ENCODE results near the gene TRERF1. TPM values are rescaled to one million over a fixed set of nuclear protein-coding genes. Genes with fewer than 3 reads are reported as not detected.

Gene TRERF1
- total RNA-seq, 1 donor from 2014 or later: 12.8 TPM

DNA sequence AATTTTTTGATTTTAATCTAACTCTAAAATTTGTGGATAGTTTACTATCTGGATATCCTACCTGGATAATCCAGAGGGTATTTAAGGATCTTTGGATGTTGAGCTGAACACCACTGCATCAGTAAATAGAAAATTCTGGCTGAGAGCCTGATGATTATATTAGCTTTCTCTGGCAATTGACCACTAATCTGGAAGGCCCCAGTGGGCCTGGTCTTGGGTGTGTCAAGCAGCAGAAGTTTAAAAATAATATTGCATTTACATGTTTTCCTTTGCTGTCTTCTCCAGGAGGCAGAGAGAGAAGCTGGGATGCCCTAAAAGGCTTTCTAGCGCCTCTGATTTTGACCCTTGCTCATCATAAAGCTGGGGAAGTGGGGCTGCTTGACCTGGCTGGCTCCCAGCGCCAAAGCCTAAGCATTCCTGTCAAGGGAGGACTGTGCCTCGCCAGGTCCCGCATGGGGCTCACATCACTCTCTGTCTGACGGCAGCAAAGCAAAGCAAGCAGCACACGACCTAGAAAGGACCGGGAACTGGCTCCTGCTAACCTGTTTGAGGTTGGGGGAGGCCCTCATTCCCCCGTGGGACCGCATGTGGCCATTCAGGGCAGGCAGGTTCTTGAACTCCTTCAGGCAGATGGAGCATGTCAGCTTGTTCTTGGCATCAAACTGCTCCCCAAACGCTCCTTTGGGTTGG, 187.4 kb downstream of the TRERF1 start:
- Mint-ChIP-seq H3K4me1 (ENCODE audit: low read depth, unreplicated experiment) (peaks cover 7% of the 10 kb centered on the region), H3K9me3 (ENCODE audit: unreplicated experiment) (peaks cover 3% of the 10 kb centered on the region), H3K27ac (ENCODE audit: unreplicated experiment) (no peak overlapping the region), H3K36me3 (ENCODE audit: unreplicated experiment) (no peaks in the 10 kb centered on the region), H3K4me3 (ENCODE audit: unreplicated experiment) (no peak overlapping the region), H3K27me3 (ENCODE audit: unreplicated experiment) (peaks cover 12% of the 10 kb centered on the region)
- TF ChIP-seq, protein P1, sequence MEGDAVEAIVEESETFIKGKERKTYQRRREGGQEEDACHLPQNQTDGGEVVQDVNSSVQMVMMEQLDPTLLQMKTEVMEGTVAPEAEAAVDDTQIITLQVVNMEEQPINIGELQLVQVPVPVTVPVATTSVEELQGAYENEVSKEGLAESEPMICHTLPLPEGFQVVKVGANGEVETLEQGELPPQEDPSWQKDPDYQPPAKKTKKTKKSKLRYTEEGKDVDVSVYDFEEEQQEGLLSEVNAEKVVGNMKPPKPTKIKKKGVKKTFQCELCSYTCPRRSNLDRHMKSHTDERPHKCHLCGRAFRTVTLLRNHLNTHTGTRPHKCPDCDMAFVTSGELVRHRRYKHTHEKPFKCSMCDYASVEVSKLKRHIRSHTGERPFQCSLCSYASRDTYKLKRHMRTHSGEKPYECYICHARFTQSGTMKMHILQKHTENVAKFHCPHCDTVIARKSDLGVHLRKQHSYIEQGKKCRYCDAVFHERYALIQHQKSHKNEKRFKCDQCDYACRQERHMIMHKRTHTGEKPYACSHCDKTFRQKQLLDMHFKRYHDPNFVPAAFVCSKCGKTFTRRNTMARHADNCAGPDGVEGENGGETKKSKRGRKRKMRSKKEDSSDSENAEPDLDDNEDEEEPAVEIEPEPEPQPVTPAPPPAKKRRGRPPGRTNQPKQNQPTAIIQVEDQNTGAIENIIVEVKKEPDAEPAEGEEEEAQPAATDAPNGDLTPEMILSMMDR (IDR thresholded peaks at IDR 0.05; ENCODE audit: partially characterized antibody, unreplicated experiment): no peak
- DNase-seq: no peak

GRCh38 chr6:42263165-42263728, 188.5 kb downstream of the TRERF1 start:
- peaks cover 3% of the 10 kb centered on the region for H3K9me3 Mint-ChIP-seq (ENCODE audit: unreplicated experiment)
- peaks cover 7% of the 10 kb centered on the region for H3K4me1 Mint-ChIP-seq (ENCODE audit: low read depth, unreplicated experiment)
- H3K36me3 Mint-ChIP-seq (ENCODE audit: unreplicated experiment): no peaks in the 10 kb centered on the region
- H3K27ac Mint-ChIP-seq (ENCODE audit: unreplicated experiment): no peak overlapping the region
- peaks cover 10% of the 10 kb centered on the region for H3K27me3 Mint-ChIP-seq (ENCODE audit: unreplicated experiment)
- TF ChIP-seq, protein P1 (IDR thresholded peaks at IDR 0.05; ENCODE audit: partially characterized antibody, unreplicated experiment): no peak
- no peak overlapping the region for H3K4me3 Mint-ChIP-seq (ENCODE audit: unreplicated experiment)
- no peak for DNase-seq

- TF ChIP-seq, protein P1 (IDR thresholded peaks at IDR 0.05; ENCODE audit: partially characterized antibody, unreplicated experiment): peak; percentile 63
- Mint-ChIP-seq H3K36me3 (ENCODE audit: unreplicated experiment) (no peaks in the 10 kb centered on the region), H3K9me3 (ENCODE audit: unreplicated experiment) (peaks cover 3% of the 10 kb centered on the region), H3K4me3 (ENCODE audit: unreplicated experiment) (no peak overlapping the region), H3K27me3 (ENCODE audit: unreplicated experiment) (peaks cover 10% of the 10 kb centered on the region), H3K4me1 (ENCODE audit: low read depth, unreplicated experiment) (peaks cover 4% of the 10 kb centered on the region), H3K27ac (ENCODE audit: unreplicated experiment) (no peak overlapping the region)
- peak; percentile 60 for DNase-seq
Measured at GRCh38 chr6:42260972-42261371, 190.8 kb downstream of the TRERF1 start.

DNA sequence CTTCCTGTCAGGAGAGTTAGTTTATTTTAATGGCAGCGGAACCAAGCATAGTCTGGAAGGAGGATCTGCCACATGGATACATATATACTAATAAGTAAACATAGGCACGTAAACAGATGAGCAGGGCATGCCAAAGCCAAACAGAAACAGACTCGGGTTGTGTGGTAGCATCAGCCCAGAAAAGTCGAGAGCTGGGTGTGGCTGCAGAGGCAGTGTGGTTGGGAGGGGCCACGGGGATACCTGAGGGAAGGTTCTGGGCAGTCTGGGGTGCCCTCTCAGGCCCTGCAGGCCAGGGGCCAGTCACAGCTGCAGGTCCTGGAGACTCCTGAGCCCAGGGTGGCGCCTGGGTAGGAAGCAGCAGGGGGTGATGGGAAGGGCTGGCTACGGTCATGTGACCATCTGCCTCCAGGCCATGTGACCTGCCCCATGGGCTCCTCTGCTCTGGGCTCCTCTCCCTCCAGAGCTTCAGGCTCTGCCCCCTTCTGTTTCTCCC, 191.3 kb downstream of the TRERF1 start:
- Mint-ChIP-seq H3K4me3 (ENCODE audit: unreplicated experiment) (no peak overlapping the region), H3K9me3 (ENCODE audit: unreplicated experiment) (peaks cover 4% of the 10 kb centered on the region), H3K27ac (ENCODE audit: unreplicated experiment) (no peak overlapping the region), H3K27me3 (ENCODE audit: unreplicated experiment) (peaks cover 8% of the 10 kb centered on the region), H3K4me1 (ENCODE audit: low read depth, unreplicated experiment) (peaks cover 4% of the 10 kb centered on the region), H3K36me3 (ENCODE audit: unreplicated experiment) (no peaks in the 10 kb centered on the region)
- DNase-seq: no peak
- TF ChIP-seq, protein P1 (IDR thresholded peaks at IDR 0.05; ENCODE audit: partially characterized antibody, unreplicated experiment): no peak

DNA sequence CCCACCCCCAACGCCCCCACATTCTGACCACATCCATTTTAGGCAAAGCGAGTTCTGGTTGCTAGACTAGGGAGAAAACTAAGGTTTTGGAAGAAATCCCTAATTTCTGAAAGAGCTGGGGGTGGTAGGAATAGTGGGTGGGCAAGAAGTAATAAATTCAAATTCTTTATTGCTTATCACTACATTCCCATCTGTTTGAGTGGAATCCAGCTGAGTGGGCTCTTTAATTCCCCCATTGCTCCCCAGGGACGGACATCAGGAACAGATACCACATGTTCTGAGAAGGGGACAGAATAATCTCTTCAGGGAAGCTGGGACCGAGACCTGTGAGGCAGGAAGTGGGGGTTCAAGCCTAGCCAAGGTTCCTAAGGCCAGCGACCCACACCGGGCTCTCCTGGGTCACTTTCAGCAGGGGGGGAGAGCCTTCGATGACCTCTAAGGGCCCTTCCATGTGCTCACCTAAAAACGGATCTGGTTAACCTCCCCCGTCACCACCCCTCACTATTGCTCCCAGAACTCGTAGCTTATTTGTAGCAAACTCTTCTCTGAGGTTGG, 191.8 kb downstream of the TRERF1 start:
- H3K36me3 Mint-ChIP-seq (ENCODE audit: unreplicated experiment): no peaks in the 10 kb centered on the region
- H3K9me3 Mint-ChIP-seq (ENCODE audit: unreplicated experiment): peaks cover 4% of the 10 kb centered on the region
- peaks cover 8% of the 10 kb centered on the region for H3K27me3 Mint-ChIP-seq (ENCODE audit: unreplicated experiment)
- TF ChIP-seq, protein P1 (IDR thresholded peaks at IDR 0.05; ENCODE audit: partially characterized antibody, unreplicated experiment): no peak
- peaks cover 4% of the 10 kb centered on the region for H3K4me1 Mint-ChIP-seq (ENCODE audit: low read depth, unreplicated experiment)
- H3K4me3 Mint-ChIP-seq (ENCODE audit: unreplicated experiment): no peak overlapping the region
- no peak overlapping the region for H3K27ac Mint-ChIP-seq (ENCODE audit: unreplicated experiment)
- no peak for DNase-seq
